CD4-positive, alpha-beta T cell treated with Interleukin-1 beta for 1 hour (primary cell): ENCODE measurements around the gene SLC45A2.

ENCODE experiments used
- DNase-seq, 2 donors: peaks; one replicate each; pipeline ENCODE4 v3.0.0-alpha.2; 2020 to 2022

Gene SLC45A2

DNA sequence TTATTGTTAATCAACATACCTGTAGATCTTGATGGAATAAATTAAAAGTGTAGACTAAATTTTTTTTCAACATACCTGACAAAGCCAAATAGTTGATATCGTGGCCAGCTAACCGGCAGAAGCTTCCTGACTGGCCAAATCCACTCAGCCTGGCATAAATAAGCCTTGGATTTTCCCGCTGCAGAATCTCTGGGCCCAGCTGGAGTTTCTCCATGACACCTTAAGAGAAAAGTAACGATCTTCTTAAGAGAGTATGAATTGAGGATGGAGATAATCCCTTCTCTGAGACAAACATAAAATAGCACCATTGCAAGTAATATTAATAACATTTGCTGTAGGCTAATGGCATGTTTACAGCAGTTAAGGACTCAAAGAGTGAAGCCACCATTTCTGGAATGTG, 21.2 kb upstream of the SLC45A2 start:
- no peak for DNase-seq

- DNase-seq, result no peak
Measured at GRCh38 chr5:34005211-34005610, 20.7 kb upstream of the SLC45A2 start.

DNA sequence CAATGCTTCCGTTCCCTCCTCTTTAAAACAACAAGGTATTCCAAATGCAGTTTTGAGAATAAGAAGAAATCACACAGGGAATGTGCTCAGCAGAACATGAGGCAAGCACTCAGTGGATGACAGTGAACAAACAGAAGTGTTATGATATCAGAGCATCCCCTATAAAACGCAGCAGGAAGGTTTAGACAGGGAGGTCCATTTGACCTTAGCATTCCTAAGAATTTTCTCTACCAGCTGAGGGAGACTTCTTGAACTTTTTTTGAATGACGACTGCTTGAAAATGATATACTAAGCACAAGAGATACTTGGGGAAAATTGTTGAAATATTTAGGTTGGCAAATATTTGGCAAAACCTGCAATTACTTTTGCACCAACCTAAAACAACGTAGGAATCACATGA, 19.4 kb upstream of the SLC45A2 start:
- no peak for DNase-seq

GRCh38 chr5:34002629-34003328, 18.3 kb upstream of the SLC45A2 start:
- no peak for DNase-seq

- DNase-seq, result no peak
Measured at GRCh38 chr5:34001241-34001841, 16.8 kb upstream of the SLC45A2 start.

DNA sequence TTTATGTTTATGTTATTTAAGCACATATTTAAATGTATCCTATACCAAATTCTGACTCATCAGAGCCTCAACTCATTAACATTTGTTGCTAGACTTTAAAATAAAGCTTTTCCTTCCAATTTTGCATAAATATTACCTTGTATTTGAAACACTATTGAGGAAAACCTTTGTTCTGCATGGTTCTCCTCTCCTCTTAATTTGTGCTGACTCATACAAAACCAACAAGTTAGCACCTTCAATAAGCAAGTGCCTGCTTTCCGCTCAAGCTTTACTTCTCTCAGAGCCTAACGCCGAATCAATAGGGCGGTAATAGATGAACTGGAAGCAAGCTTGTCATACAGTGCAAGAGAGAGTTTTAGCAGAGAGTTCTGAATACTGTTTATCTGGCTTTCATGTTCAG, 15.5 kb upstream of the SLC45A2 start:
- no peak for DNase-seq

- peak; percentile 17 to 36 for DNase-seq
Measured at GRCh38 chr5:33997331-33997983, 13.0 kb upstream of the SLC45A2 start.

GRCh38 chr5:33995865-33996264, 11.4 kb upstream of the SLC45A2 start:
- no peak for DNase-seq

DNA sequence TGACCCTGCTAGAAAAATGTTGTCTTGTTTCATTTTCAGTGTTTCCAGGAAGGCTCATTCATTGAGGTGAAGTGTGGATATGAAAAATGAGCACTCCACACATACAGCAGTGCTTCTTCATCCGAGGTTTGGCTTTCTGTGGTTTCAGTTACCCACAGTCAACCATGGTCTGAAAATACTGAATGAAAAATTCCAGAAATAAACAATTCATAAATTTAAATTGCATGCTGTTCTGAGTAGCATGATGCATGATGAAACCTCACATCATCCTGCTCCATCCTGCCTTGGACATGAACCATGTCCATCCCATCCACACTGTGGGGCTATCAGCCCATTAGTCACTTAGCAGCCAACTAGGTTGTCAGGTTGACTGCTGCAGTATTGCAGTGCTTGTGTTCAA, 10.4 kb upstream of the SLC45A2 start:
- DNase-seq, result no peak

DNA sequence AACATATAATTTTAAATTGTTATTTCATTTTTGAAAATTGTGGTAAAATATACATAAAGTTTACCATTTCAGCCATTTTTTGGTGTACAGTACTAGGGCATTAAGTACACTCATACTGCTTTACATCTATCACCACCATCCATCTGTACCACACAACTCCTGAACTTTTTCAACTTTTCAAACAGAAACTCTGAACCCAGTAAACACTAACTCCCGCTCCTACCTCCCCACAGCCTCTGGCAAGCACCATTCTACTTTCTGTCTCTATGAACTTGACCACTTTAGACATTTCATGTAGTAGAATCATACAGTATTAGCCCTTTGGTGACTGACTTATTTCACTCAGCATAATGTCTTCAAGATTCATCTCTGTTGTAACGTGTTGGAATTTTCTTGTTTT, 8.4 kb upstream of the SLC45A2 start:
- DNase-seq, result no peak

DNA sequence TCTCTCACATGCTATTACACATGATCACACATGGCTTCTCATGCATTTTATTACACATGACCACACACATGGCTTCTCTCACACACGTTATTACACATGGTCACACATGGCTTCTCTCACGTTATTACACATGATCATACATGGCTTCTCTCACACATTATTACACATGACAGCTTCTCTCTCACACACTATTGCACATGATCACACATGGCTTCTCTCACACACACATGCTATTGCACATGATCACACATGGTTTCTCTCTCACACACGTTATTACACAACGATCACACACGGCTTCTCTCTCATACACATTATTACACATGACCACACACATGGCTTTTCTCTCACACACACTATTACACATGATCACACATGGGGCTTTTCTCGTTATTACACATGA, 954 bp upstream of the SLC45A2 start:
- DNase-seq, result no peak

DNA sequence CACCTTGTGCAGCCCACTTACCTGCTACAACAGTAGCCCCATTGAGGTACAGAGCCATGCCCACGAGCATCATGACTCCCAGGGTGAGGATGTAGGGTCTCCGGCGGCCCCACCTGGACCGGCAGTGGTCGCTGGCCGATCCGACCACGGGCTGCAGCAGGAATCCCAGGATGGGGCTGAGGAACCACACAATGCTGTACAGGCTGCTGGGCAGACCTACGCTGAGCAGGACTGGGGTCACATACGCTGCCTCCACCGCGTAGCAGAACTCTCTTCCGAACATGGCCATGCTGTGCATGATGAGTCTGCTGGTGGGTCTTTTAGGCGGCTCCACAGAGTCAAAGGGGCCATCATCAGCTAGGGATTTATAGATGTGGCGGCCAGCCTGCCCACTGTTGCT, 315 bp downstream of the SLC45A2 start:
- no peak for DNase-seq

DNA sequence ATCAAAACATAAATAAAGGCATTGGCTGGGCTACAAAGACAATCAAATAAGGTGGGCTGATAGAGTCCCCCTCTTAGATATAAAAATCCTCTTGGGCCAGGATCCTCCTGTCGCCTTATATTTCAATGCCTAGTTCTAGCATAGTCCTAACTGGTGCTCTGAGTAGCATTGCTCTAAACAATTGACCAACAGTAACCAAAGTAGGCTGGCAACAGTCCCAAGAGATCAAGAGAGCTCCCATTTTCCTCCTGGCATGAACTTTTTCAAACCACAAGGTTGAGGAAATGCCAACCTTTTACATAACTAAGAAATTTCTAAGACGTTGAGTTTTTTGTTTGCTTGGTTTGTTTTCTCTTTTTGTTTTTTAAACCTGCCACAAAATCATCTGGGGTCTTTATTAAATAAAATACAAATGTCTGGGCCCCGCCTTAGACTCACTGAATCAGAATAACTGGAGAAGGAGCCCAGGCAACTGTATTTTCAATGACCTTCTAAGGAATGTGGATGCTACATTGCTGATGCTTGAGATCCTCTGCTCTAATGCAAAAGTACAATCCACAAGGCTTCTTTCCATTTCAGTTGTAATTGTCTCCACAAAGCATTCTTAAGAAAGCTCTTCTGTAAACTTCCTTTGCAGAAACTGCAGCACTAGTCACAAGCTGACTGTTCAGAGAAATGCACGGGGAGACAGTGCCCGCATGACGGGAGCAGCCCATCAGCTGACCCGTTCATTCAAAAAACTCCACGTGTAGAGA, 2.9 kb downstream of the SLC45A2 start:
- no peak for DNase-seq

- DNase-seq, result no peak
Measured at GRCh38 chr5:33980030-33980429, 4.5 kb downstream of the SLC45A2 start.

GRCh38 chr5:33978306-33978705, 6.2 kb downstream of the SLC45A2 start:
- no peak for DNase-seq

- DNase-seq, result no peak
Measured at GRCh38 chr5:33976307-33976706, 8.2 kb downstream of the SLC45A2 start.

GRCh38 chr5:33975852-33976251, 8.6 kb downstream of the SLC45A2 start:
- DNase-seq, result no peak

DNA sequence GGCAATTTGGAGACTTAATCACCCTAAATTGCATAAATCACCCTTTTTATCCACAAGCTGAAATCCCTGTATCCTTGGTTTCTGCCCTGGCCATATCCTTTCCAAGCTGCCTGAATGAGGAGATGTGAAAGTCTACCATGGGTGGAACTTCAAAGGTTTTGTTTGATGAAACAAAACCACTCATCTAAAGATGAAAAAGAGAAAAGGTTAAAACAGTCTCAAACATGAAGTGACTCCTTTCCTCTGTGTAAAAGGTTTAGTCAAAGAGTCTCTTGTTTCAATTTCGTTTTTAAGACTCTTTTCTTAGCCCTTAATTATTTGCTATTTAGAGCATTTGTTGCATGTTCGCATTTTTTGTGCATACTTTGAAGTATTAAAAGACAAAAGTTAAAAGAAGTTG, 11.2 kb downstream of the SLC45A2 start:
- no peak for DNase-seq

- DNase-seq, result peak in 1 of 2 donors; percentile 9
Measured at GRCh38 chr5:33969572-33970452, 14.7 kb downstream of the SLC45A2 start.

DNA sequence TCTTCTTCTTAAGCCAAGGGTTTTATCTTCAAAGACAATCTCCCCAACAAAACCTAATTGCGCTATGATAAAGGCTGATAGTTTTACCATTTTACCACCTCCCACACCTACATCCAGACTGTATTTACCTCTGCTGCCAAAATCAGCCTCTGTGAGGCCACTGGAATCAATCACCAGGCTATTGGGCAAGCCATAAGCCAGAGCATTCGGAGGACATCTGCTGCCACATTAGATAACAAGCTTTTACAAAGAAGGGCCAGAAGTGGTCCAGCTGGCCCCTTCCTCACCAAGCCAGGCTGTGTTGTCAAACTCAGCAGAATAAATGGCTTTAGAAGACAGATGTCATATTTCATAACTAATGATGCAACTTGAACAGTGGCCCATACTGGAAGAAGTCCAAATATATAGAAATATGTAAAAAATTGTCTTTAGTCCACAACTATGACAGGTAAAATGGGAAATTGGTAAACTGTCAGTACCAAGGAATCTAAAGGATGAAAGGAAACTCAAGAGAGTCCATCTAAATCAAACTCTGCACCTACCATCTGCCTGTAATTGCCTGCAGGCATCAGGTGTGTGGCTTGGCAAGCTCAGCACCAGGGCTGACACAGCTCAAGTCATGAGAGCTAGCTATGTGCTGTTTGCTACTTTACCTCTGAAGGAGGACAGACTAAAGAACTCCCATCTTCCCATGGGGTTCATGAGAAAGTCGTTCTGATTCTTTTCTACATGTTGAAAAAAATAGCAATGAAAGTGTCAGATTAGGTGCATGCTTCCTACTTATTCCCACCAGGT, 16.1 kb downstream of the SLC45A2 start:
- DNase-seq, result no peak

- DNase-seq, result no peak
Measured at GRCh38 chr5:33966805-33967204, 17.7 kb downstream of the SLC45A2 start.
